Gastroesophageal sphincter (tissue), 4 donors: ENCODE measurements around the gene AKAP13. TPM values are rescaled to one million over a fixed set of nuclear protein-coding genes. Genes with fewer than 3 reads are reported as not detected.

Source experiments
- ATAC-seq: fragments of 150-250 bp; one replicate; pipeline ENCODE4 v1.9.1; 2016; ENCODE audit warnings: mild to moderate bottlenecking, moderate library complexity
- H3K27ac ChIP-seq, 4 donors: fragments of 200-600 bp; sonication (generic) in 3 of 4; 1 replicate in 3 of 4; 2 replicates in 1 of 4; pipeline ENCODE4 v1.5.1; 2016 to 2019
- H3K27me3 ChIP-seq: fragments of 200-600 bp; sonication (generic); one replicate; pipeline ENCODE4 v1.5.1; 2019
- H3K36me3 ChIP-seq, 2 donors: fragments of 200-600 bp; sonication (generic); one replicate each; pipeline ENCODE4 v1.5.1; 2019; ENCODE audit warnings: control low read depth in 1 of 2
- H3K4me1 ChIP-seq, 3 donors: fragments of 200-600 bp; sonication (generic); 1 replicate in 2 of 3; 2 replicates in 1 of 3; pipeline ENCODE4 v1.5.1; 2016 to 2019; ENCODE audit warnings: control low read depth in 2 of 3
- H3K4me3 ChIP-seq, 2 donors: fragments of 200-600 bp; sonication (generic); one replicate each; pipeline ENCODE4 v1.5.1; 2019; ENCODE audit warnings: mild to moderate bottlenecking in 1 of 2, moderate library complexity in 1 of 2
- H3K9me3 ChIP-seq, 3 donors: fragments of 200-600 bp; sonication (generic); one replicate each; pipeline ENCODE4 v1.5.1; 2017 to 2019; ENCODE audit warnings: control low read depth in 2 of 3
- CTCF ChIP-seq, 4 experiments: fragments of 200-600 bp in 2 of 4; fragments of 450-650 bp in 2 of 4; sonication (generic) in 1 of 4; IDR thresholded peaks; one replicate each; pipeline ENCODE4 v1.5.1; 2017 to 2019; ENCODE audit warnings: antibody characterized with exemption in 4 of 4, mild to moderate bottlenecking in 2 of 4, moderate library complexity in 2 of 4
- EP300 ChIP-seq: sonication (generic); formaldehyde crosslinking; IDR thresholded peaks from one replicate; pipeline ENCODE4 v1.6.1; 2017; ENCODE audit warnings: antibody characterized with exemption, mild to moderate bottlenecking
- POLR2A ChIP-seq, 2 donors: fragments of 450-650 bp; IDR thresholded peaks; one replicate each; pipeline ENCODE4 v1.6.1; 2017; ENCODE audit warnings: antibody characterized with exemption in 2 of 2, mild to moderate bottlenecking in 2 of 2, moderate library complexity in 1 of 2
- POLR2AphosphoS5 ChIP-seq: sonication (generic); formaldehyde crosslinking; IDR thresholded peaks from one replicate; pipeline ENCODE4 v1.6.1; 2017; ENCODE audit warnings: antibody characterized with exemption
- WGBS, 2 donors: methylation state at CpG; one replicate each; pipeline ENCODE4 v1.1.5; 2018; ENCODE audit warnings: low coverage in 1 of 2; 5-methylcytosine and 5-hydroxymethylcytosine counted together
- total RNA-seq, 4 donors: library from RNA; depleted of rRNA; stranded (reverse); fragments of >200 nt; gene quantifications; one replicate each; pipeline ENCODE4 v1.1.0, GENCODE V29; 2016

Gene AKAP13
- total RNA-seq, 4 donors from 2014 or later = 196 to 252 (median 215) TPM

GRCh38 chr15:85504749-85505676 is 124.6 kb downstream of the AKAP13 start:
- H3K4me3 ChIP-seq = no peak overlapping the region
- ATAC-seq = peak; percentile 52
- H3K9me3 ChIP-seq = no peaks in the 10 kb centered on the region
- peaks cover 10 to 78% (median 15%) of the 10 kb centered on the region in 3 donors for H3K4me1 ChIP-seq
- H3K27me3 ChIP-seq = no peaks in the 10 kb centered on the region
- H3K27ac ChIP-seq = peak overlapping the region; percentile 72 to 86 (median 75)
- no peaks in the 10 kb centered on the region for H3K36me3 ChIP-seq
- 35 to 52% methylated on average over 7 to 8 of the region's 8 CpGs for WGBS, 2 donors
- no peak for TF ChIP-seq POLR2AphosphoS5
- TF ChIP-seq POLR2A (IDR thresholded peaks at IDR 0.05) = no peak
- peak; percentile 49 to 72 (median 62) for TF ChIP-seq CTCF (IDR thresholded peaks at IDR 0.05)
- TF ChIP-seq EP300 = no peak

- peak overlapping the region in 1 of 4 donors; percentile 18 for H3K27ac ChIP-seq
- no peak overlapping the region for H3K4me3 ChIP-seq
- no peak for ATAC-seq
- no peaks in the 10 kb centered on the region for H3K36me3 ChIP-seq
- no peaks in the 10 kb centered on the region for H3K27me3 ChIP-seq
- peaks cover 3 to 75% (median 3%) of the 10 kb centered on the region in 3 donors for H3K4me1 ChIP-seq
- TF ChIP-seq POLR2AphosphoS5 (no peak), EP300 (no peak), POLR2A (IDR thresholded peaks at IDR 0.05) (no peak), CTCF (IDR thresholded peaks at IDR 0.05) (no peak)
- WGBS, 2 donors = 75% methylated on average over 2 of the region's 2 CpGs
- no peaks in the 10 kb centered on the region for H3K9me3 ChIP-seq
Measured at GRCh38 chr15:85507114-85507513, 126.7 kb downstream of the AKAP13 start.

- Histone ChIP-seq H3K36me3 (no peaks in the 10 kb centered on the region), H3K9me3 (no peaks in the 10 kb centered on the region), H3K27me3 (no peaks in the 10 kb centered on the region), H3K27ac (peak overlapping the region in 3 of 4 donors; percentile 61 to 66 (median 64)), H3K4me1 (peaks cover 0 to 53% (median 3%) of the 10 kb centered on the region in 3 donors), H3K4me3 (no peak overlapping the region)
- 44 to 83% methylated on average over 2 of the region's 3 CpGs for WGBS, 2 donors
- no peak for ATAC-seq
- no peak for TF ChIP-seq CTCF (IDR thresholded peaks at IDR 0.05)
- TF ChIP-seq EP300 = no peak
Measured at GRCh38 chr15:85509973-85510372, 129.6 kb downstream of the AKAP13 start.

- Histone ChIP-seq H3K4me3 (no peak overlapping the region), H3K36me3 (no peaks in the 10 kb centered on the region), H3K27ac (no peak overlapping the region), H3K4me1 (peaks cover under 1 to 46% (median 14%) of the 10 kb centered on the region in 3 donors), H3K27me3 (no peaks in the 10 kb centered on the region), H3K9me3 (no peaks in the 10 kb centered on the region)
- TF ChIP-seq EP300 = no peak
- no peak for TF ChIP-seq POLR2A (IDR thresholded peaks at IDR 0.05)
- TF ChIP-seq CTCF (IDR thresholded peaks at IDR 0.05) = no peak
- TF ChIP-seq POLR2AphosphoS5 = no peak
- ATAC-seq = no peak
- 66 to 75% methylated on average over 1 to 3 of the region's 3 CpGs for WGBS, 2 donors
Measured at GRCh38 chr15:85514413-85514812, 134.0 kb downstream of the AKAP13 start.

- H3K36me3 ChIP-seq = no peaks in the 10 kb centered on the region
- ATAC-seq = no peak
- no peaks in the 10 kb centered on the region for H3K27me3 ChIP-seq
- no peak for TF ChIP-seq EP300
- TF ChIP-seq POLR2A (IDR thresholded peaks at IDR 0.05) = no peak
- no peak for TF ChIP-seq POLR2AphosphoS5
- TF ChIP-seq CTCF (IDR thresholded peaks at IDR 0.05) = no peak
- H3K27ac ChIP-seq = no peak overlapping the region
- H3K4me1 ChIP-seq = peaks cover 6 to 46% (median 20%) of the 10 kb centered on the region in 3 donors
- 49% methylated on average over 4 of the region's 4 CpGs; no CpG with 5 or more reads in 1 of the 2 donors for WGBS, 2 donors
- H3K9me3 ChIP-seq = no peaks in the 10 kb centered on the region
- no peak overlapping the region for H3K4me3 ChIP-seq
Measured at GRCh38 chr15:85515212-85515611, 134.8 kb downstream of the AKAP13 start.
